ENCODE measurements around the gene P2RY14.

The P2RY14 gene

DNA sequence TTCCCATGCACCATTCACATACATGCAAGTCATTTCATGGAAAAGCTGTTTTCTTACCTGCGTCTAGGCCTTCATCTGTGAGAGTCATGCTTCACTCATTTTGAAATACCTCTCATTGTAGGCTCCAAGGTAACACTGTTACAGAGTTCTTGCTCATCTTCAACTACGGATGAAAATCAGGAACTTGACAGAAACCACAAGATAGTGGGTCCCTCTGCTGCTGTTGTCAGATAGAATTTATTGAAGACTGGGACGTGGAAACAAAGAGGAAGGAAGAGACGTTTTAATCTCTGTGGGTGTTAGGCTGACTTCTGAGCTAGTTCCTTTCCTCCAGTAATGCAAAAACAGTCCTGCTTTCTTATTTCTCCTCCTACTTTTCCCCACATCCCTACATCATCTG, at the start of gene P2RY14:
TSS of gene P2RY14 (minus strand) at position 313 of the 400 bp plus-strand sequence. CDS start 64,226 bp downstream, outside the sequence.
- no peak for DNase-seq (ENCODE audit: low read depth)

GRCh38 chr3:151327571-151328198, 49.3 kb upstream of the P2RY14 start:
- DNase-seq (ENCODE audit: low read depth): no peak

GRCh38 chr3:151322511-151322910, 44.2 kb upstream of the P2RY14 start:
- DNase-seq (ENCODE audit: low read depth): no peak

DNA sequence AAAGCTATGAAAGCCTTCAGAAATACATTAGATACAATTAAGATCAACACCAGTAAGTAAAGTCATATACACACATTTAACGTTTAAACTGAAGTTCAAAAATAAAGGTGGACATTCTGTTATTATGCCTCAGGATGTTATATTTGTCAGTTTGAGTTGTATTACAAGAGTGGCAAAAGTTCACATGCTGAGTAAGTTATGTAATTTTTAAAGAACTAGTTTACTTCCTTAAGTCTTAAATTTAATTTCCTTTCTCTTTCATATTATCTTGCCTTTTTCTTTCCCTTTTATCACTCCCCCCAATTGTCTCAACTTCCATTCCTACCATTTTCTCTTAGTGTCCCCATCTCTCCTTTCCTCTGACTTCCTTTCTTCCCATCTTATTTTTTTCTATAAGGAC, 43.2 kb upstream of the P2RY14 start:
- DNase-seq (ENCODE audit: low read depth): no peak

DNA sequence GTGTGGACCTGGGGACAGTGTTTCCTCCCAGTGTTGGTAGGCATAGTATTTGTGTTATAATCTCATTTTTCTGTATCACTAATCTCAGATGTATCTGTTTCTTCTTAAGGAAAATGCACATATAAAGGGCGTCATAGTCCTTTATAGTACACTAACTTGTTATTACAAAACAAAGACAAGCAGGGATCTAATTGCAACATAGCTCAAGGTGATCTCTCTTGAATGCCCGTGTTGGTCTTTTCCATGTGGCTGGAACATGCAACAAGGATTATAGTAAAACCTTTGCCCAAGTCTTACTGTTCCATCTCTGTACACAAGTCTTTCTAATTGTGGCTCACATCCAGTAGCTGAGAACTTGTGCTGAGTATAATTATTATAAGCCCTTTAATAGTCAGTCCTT, 41.8 kb upstream of the P2RY14 start:
- no peak for DNase-seq (ENCODE audit: low read depth)

DNA sequence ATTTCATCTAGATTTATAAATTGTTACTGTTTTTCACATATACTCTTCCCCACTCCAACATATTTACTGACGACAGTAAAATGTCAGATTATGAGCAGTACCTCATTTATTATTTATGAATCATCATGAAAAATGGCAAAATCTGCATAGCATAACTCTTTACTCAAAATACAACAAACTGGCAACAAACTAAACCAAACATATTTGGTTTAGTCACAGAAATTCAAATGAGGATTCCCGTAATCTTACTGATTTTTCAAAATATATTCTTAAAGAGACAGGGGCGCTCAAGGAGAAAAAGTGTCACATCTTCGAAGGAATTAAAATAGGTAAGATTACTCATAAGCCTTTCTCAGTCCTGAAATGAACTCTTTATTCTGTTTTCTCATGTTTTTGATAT, 41.3 kb upstream of the P2RY14 start:
- DNase-seq (ENCODE audit: low read depth): no peak

DNA sequence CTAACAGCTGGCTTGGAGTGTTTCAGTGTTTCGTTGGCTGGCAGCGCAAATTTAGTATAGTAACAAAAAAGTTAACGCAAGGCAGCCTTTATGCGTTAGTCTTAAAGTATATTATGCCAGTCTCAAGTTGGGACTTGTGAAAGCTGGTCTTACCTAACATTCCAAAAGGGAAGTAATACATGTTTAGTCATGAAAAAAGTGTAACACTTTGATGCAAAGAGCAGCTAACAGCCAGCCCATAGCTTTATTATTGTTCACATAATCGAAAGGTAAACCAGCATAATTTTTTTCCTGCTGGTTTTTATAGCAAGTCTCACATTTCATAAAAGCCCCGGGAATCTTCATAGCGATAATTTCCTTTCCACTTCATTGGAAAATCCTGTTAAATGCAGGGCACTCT, 40.6 kb upstream of the P2RY14 start:
- DNase-seq (ENCODE audit: low read depth): no peak

DNA sequence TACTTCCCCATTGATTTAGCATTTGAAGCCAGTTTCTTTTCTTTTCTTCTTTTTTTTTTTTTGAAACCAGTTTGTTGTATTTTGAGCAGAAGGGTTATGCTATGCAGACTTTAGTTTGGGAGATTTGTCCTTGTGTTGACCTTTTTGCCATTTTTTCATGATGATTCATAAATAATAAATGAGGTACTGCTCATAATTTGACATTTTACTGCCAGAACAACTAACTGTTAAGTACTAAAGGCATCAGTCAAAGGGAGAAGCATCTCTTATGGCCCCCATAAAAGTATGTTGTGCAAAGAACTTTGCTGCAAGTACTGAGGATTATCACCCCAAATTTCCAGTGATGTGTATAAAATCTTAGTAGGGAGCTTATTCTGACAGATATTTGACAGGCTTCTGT, 40.0 kb upstream of the P2RY14 start:
- no peak for DNase-seq (ENCODE audit: low read depth)

DNA sequence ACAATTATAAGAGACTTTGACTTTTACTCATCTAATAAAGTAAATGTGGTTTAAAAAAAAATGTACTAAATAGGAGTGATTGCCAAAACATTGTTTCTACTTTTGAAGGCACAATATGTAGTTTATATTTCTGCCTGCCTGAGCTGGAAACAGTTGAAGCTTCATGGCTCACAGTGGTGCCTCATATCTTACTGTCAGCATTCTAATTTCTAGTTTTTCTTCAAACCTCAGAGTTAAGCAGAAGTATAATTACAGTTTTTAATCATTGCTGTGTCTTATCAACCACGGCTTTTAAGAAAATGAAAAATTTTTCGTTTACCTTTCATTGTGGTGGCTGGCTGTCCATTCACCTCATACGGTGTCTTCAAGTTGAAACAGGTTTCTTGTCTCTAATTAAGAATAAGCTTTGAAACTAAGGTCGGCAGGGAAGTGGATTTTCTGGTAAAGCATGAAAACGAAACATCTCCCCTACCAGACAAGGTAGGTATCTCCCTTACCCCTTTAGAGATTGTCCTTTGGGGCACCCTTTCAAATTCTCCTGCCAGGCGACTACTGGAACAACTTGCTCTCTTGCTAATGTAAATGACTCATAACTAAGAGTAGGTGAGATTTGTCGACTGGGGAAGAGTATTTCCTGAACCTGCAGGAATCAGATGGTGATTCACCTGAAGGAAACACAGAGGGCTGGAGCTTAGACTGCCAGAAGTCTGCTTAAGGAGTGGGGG, 38.1 kb upstream of the P2RY14 start, which contains the start of gene GPR87:
TSS of gene GPR87 (minus strand) at position 554 of the 725 bp plus-strand sequence. CDS start 16,720 bp downstream, outside the sequence.
- no peak for DNase-seq (ENCODE audit: low read depth)

- no peak for DNase-seq (ENCODE audit: low read depth)
Measured at GRCh38 chr3:151315846-151316245, 37.5 kb upstream of the P2RY14 start.

GRCh38 chr3:151315136-151315535, 36.8 kb upstream of the P2RY14 start:
- peak; percentile 44 for DNase-seq (ENCODE audit: low read depth)

GRCh38 chr3:151314593-151314992, 36.3 kb upstream of the P2RY14 start:
- no peak for DNase-seq (ENCODE audit: low read depth)

DNA sequence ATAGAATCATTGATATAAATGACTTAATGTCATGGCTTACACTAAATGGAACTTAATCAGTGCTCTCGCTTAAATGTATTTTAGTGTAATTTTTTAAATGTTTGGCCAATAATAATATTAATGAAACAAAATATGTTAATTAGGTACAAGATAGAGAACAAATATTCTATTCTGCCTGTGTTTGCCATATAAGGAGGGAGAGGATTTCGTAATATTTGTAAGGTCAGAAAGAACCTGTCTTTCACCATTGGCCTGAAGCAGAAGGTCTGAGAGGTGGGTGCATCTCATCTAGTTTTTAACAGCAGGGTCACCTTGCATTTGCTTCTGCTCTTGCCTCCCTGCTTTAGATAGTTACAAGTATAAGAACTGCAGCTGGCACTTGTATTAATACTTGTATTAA, 35.8 kb upstream of the P2RY14 start:
- DNase-seq (ENCODE audit: low read depth): no peak

DNA sequence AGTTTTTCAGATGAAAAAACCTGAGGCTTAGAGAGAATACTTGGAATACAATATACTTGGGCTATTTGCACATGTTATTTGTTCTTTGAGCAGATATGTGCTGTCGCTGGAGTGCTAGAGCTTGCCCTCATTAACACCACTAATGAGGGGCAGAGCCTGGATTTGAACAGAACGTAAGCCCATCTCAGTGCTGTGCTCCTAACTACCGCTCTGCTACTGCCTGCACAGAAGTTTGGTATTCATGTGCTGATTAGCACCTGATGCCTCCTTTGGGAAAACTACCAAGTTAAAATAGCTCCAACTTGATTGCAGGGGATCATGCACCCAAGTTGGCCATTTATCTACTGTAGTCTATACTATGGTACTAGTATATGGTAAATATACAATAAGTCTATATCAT, 34.6 kb upstream of the P2RY14 start:
- no peak for DNase-seq (ENCODE audit: low read depth)

- DNase-seq (ENCODE audit: low read depth): no peak
Measured at GRCh38 chr3:151309566-151309965, 31.2 kb upstream of the P2RY14 start.

DNA sequence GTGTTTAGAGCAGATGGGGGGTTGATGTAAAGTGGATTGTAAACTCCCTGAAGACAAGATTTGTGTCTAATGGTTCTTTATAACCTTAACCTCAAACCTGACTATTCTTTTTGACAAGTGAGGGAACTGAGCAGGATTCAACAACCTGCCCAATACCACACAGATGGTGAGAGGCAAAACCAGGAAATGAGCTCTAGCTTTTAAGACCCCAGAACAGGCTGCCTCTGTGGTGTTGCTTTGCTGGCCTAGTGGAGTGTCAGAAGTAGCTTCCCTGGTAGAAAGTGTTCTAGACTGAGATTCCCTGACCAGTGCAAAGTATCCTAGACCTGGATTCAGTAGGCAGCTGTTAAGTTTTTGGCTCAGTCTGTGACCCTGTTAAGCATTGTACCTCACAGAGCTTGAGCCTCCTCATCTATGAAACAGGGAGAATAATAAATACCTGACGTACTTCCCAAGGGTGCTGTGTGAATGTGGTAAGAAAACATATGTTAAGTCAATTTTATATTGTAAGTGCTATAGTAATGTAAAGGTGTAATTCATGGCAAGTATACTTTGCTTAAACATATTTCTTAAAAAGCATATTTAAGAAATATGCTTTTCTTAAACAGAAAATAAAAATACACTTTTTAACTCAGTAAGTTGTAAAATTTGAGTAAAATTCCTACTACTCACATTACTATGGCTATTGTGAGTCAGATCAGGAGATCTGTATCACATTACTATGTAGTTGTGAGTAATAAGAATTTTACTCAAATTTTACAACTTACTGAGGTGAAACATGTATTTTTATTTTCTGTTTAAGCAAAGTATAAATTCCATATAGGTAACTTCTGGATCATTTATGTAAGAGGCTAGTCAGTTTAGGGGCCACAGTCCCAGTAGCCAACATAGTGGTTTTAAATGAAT, 29.5 kb upstream of the P2RY14 start:
- DNase-seq (ENCODE audit: low read depth): no peak

DNA sequence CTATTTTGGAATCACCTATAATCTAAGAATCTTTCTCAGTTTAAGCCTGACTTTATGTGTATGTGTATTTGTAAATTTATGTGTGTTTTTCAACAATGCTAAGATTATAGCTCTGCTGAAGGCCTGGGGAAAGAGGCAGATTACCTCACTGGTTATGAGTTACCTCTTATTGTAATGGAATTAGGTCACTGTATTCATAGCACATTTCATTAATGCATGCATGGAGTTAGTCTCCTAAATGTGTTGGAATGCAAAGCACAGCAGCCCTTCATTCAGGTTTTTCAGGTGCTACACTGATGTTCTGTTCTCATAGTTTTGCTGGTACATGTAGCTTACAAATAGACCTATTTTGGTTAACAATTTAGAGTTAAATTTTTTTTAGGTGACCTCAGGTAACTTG, 28.8 kb upstream of the P2RY14 start:
- no peak for DNase-seq (ENCODE audit: low read depth)

DNA sequence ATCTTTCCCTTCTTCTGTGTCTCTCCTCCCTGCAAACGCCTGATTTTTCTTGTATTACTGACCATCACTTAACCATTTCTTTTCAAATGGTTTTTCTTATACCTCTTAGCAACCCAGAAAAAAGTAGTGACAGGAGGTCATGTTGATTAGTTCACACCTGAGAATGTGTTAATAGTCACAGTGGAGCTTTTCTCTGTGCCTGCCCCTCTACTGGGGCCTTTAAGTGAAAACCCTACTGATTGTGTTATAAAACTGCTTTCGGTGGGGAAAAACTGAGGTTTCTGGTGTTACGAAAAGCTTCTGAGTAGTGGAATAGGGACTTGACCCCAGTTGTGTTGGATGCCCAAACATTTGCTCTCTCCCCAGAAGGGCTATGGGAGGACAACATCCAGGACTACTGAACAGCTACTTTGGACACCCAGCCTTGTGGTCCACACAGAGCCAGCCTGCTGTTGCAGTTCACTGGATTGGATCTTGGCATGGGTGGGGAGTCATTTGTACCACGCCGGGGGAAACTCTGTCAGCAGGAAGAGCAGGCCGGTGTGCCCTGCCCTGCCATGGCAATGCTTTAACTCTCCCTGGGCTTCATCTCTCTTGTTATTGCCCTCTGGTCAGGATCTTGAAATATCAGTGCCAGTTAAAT, 27.9 kb upstream of the P2RY14 start:
- DNase-seq (ENCODE audit: low read depth): no peak

GRCh38 chr3:151305775-151306151, 27.4 kb upstream of the P2RY14 start:
- DNase-seq (ENCODE audit: low read depth): no peak

GRCh38 chr3:151305060-151305774, 26.9 kb upstream of the P2RY14 start:
- DNase-seq (ENCODE audit: low read depth): peak; percentile 94

DNA sequence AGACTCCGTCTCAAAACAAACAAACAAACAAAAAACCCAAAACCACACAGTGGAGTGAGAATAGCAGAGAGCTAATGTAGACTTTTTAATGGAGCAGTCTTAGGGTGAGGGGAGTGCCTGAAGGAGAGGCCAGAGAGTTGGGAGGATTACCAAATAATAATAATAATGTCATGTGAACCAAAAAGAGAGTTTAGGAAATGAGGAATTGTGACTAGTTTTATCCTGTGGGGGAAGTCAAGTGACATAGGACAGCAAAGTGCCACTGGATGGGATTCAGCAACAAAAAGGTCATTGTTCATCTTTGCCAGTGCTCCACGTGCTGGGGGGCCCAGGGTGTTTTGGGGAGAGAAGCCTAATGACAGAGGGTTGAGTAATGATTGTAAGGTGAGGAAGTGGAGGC, 25.4 kb upstream of the P2RY14 start:
- DNase-seq (ENCODE audit: low read depth): no peak

GRCh38 chr3:151301787-151302186, 23.4 kb upstream of the P2RY14 start:
- peak; percentile 49 for DNase-seq (ENCODE audit: low read depth)
